Motor neuron (in vitro differentiated cells): Measurements from ENCODE around the gene AUTS2. TPM values are rescaled to one million over a fixed set of nuclear protein-coding genes. Genes with fewer than 3 reads are reported as not detected.

Experiments
- ATAC-seq, 8 experiments: fragments of 200-7000 bp; cut with Tn5 transposase; replicated peaks in 6 of 8; 2 replicates each; pipeline ENCODE4 v1.8.0; 2021; ENCODE audit warnings: mild to moderate bottlenecking in 8 of 8, moderate library complexity in 8 of 8
- H3K27ac ChIP-seq, 2 donors: fragments of 250-450 bp; sonication (Bioruptor Pico); 2 replicates each; pipeline ENCODE4 v1.9.0; 2021; ENCODE audit warnings: antibody characterized with exemption in 2 of 2, mild to moderate bottlenecking in 2 of 2, moderate library complexity in 1 of 2
- H3K4me1 ChIP-seq, 2 donors: fragments of 250-450 bp; sonication (Bioruptor Pico); replicated peaks in 1 of 2; 2 replicates each; pipeline ENCODE4 v1.6.1; 2021; ENCODE audit warnings: antibody characterized with exemption in 2 of 2, mild to moderate bottlenecking in 2 of 2, moderate library complexity in 1 of 2
- H3K4me3 ChIP-seq, 5 donors: fragments of 250-450 bp; sonication (Bioruptor Pico); 2 replicates each; pipeline ENCODE4 v1.9.0; 2021; ENCODE audit warnings: antibody characterized with exemption in 5 of 5, mild to moderate bottlenecking in 5 of 5, moderate library complexity in 4 of 5
- WGBS, 10 experiments: fragments of 450-650 bp; shearing (Covaris generic); methylation state at CpG; one replicate each; pipeline ENCODE4 v1.0.0; 2022; 5-methylcytosine and 5-hydroxymethylcytosine counted together
- in situ Hi-C, 9 experiments: fragments of 400-800 bp; cut with MboI; loops; one replicate each; pipeline ENCODE4 v1.15.0; 2021; ENCODE audit warnings: low sequenced_read_pairs in 9 of 9, low pct_unique_long_range_greater_than_20kb in 2 of 9; ENCODE audit not compliant: unreplicated experiment in 9 of 9
- total RNA-seq, 8 experiments: library from RNA; unstranded; fragments of 300-600 nt; gene quantifications; 2 replicates each; pipeline versions ENCODE4 v1.2.3 to v1.2.4, GENCODE V29; 2022

The AUTS2 gene
- total RNA-seq, 8 experiments from 2014 or later, result 0.49 to 68.6 (median 32.2) TPM

GRCh38 chr7:69739190-69739589 is 140.9 kb downstream of the AUTS2 start:
- H3K4me3 ChIP-seq, result no peak overlapping the region
- 43 to 100% (median 92%) methylated on average over 1 of the region's 1 CpG; no CpG with 5 or more reads in 6 of the 10 experiments for WGBS, 10 experiments
- no peak for ATAC-seq
- in situ Hi-C loops, result no loop called here
- peak overlapping the region in 1 of 2 donors; percentile 50 for H3K27ac ChIP-seq
- peaks cover 37 to 63% of the 10 kb centered on the region in 2 donors for H3K4me1 ChIP-seq

GRCh38 chr7:69739931-69740431 is 141.7 kb downstream of the AUTS2 start:
- WGBS, 10 experiments, result 0 to 86% (median 63%) methylated on average over 2 to 4 of the region's 4 CpGs; no CpG with 5 or more reads in 2 of the 10 experiments
- Histone ChIP-seq H3K4me1 (peaks cover 37 to 57% of the 10 kb centered on the region in 2 donors), H3K27ac (no peak overlapping the region), H3K4me3 (no peak overlapping the region)
- peak in 2 of 8 experiments; percentile 18 to 35 for ATAC-seq
- in situ Hi-C loops, result no loop called here

- no peak overlapping the region for H3K27ac ChIP-seq
- no peak for ATAC-seq
- H3K4me3 ChIP-seq, result no peak overlapping the region
- H3K4me1 ChIP-seq, result peaks cover 25 to 35% of the 10 kb centered on the region in 2 donors
- WGBS, 10 experiments, result 62 to 100% (median 100%) methylated on average over 1 of the region's 1 CpG; no CpG with 5 or more reads in 1 of the 10 experiments
- in situ Hi-C loops, result no loop called here
Measured at GRCh38 chr7:69742237-69742636, 144.0 kb downstream of the AUTS2 start.

- ATAC-seq, result no peak
- no peak overlapping the region for H3K27ac ChIP-seq
- no peak overlapping the region for H3K4me3 ChIP-seq
- peaks cover 15 to 23% of the 10 kb centered on the region in 2 donors for H3K4me1 ChIP-seq
- in situ Hi-C loops, result no loop called here
- 43 to 100% (median 96%) methylated on average over 2 of the region's 2 CpGs; no CpG with 5 or more reads in 1 of the 10 experiments for WGBS, 10 experiments
Measured at GRCh38 chr7:69743436-69743835, 145.2 kb downstream of the AUTS2 start.

DNA sequence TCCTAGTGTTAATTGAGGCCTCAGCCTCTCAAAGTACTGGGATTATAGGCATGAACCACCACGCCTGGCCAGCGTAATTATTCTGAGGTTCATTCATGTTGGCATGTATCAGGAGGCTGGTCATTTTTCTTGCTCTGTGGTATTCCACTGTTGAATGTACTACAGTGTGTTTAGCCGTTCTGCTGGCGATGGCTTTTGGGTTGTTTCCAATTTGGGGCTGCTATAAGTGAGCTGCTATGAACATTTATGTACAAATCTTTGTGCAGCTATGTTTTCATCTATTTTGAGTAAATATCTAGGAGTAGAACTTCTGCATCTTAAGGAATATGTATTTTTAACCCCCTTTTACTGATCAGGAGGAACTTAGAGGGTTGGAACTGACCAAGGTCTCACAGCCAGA is 145.8 kb downstream of the AUTS2 start:
- 10 to 100% (median 95%) methylated on average over 1 to 4 of the region's 4 CpGs; no CpG with 5 or more reads in 2 of the 10 experiments for WGBS, 10 experiments
- Histone ChIP-seq H3K27ac (no peak overlapping the region), H3K4me3 (no peak overlapping the region), H3K4me1 (peaks cover 13 to 18% of the 10 kb centered on the region in 2 donors)
- in situ Hi-C loops, result no loop called here
- ATAC-seq, result no peak

GRCh38 chr7:69746383-69746782 is 148.1 kb downstream of the AUTS2 start:
- in situ Hi-C loops, result no loop called here
- no peak for ATAC-seq
- Histone ChIP-seq H3K27ac (no peak overlapping the region), H3K4me1 (peaks cover 16 to 17% of the 10 kb centered on the region in 2 donors), H3K4me3 (no peak overlapping the region)
- 30 to 84% (median 60%) methylated on average over 1 to 3 of the region's 3 CpGs; no CpG with 5 or more reads in 5 of the 10 experiments for WGBS, 10 experiments

GRCh38 chr7:69747144-69747543 is 148.9 kb downstream of the AUTS2 start:
- Histone ChIP-seq H3K27ac (no peak overlapping the region), H3K4me3 (no peak overlapping the region), H3K4me1 (peaks cover 20 to 25% of the 10 kb centered on the region in 2 donors)
- no peak for ATAC-seq
- in situ Hi-C loops, result no loop called here
- 50 to 100% (median 75%) methylated on average over 1 to 2 of the region's 2 CpGs; no CpG with 5 or more reads in 6 of the 10 experiments for WGBS, 10 experiments

DNA sequence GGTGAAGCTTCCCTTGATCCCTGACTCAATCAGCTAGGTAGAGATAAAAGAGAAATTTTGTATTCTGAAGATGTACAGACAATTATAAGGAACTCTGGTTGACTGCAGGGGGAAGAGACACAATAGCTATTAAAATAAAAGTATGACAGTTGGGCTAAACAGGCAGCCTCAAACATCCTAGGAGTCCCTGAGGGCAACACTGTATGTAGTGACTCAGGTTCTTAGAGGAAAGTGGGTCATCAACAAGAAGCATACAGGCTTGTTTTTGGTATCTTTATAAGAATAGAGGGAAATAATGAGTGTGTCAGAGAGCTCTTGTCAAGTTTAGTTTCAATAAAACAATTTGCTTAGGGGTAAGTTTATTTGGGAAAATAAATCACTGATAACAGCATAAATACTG is 150.3 kb downstream of the AUTS2 start:
- no peak overlapping the region for H3K27ac ChIP-seq
- peak in 1 of 8 experiments; percentile 27 for ATAC-seq

GRCh38 chr7:69749372-69749979 is 151.2 kb downstream of the AUTS2 start:
- in situ Hi-C loops, result no loop called here
- Histone ChIP-seq H3K4me3 (no peak overlapping the region), H3K27ac (no peak overlapping the region), H3K4me1 (peaks cover 24 to 34% of the 10 kb centered on the region in 2 donors)
- 48 to 95% (median 73%) methylated on average over 3 to 7 of the region's 7 CpGs; no CpG with 5 or more reads in 1 of the 10 experiments for WGBS, 10 experiments
- ATAC-seq, result peak in 5 of 8 experiments; percentile 9 to 76 (median 47)

More for the DNA sequence above, 150.3 kb downstream of the AUTS2 start:
- Histone ChIP-seq H3K4me3 (no peak overlapping the region), H3K4me1 (peaks cover 24 to 34% of the 10 kb centered on the region in 2 donors)
- in situ Hi-C loops, result no loop called here

DNA sequence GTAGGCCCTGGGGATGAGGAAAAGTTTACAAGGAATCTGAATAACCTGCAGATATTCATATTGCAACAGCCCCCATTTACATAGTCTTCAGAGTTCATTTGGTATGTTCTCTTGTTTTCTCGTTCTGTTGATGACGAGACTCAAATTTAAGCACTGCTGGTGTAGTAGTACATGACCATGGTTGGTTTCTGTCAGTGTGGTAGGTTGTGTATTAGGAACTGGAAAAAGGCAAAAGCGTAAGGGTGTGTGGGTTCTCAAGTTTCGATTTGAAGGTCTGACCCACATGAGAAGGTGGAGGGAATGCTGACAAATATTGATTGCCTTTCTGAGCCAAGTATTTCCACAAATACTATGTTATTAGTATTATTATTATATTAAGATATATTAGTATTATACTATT is 151.7 kb downstream of the AUTS2 start:
- ATAC-seq, result no peak
- in situ Hi-C loops, result no loop called here
- Histone ChIP-seq H3K27ac (no peak overlapping the region), H3K4me3 (no peak overlapping the region), H3K4me1 (peaks cover 27 to 37% of the 10 kb centered on the region in 2 donors)
- WGBS, 10 experiments, result 56 to 100% (median 96%) methylated on average over 1 to 4 of the region's 4 CpGs

DNA sequence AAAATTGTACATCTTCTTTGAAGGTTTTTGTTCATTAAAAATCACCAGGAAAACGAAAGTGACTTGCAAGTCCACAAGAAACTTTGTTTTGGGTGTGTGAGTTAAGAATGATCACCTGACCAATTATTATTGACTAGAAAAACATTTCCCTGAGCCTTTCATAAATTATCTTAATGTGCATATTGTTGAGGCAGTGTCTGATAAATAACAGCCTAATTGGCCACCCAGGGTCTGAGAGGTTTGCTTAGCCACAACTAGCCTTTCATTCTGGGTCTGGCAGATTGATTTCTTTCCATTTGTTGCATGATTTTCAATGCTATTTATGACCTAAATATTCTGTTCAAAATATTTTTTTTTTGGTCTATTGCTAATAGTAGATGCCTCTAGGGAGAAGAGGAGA is 152.8 kb downstream of the AUTS2 start:
- WGBS, 10 experiments, result 0 to 80% (median 63%) methylated on average over 1 of the region's 1 CpG; no CpG with 5 or more reads in 3 of the 10 experiments
- in situ Hi-C loops, result no loop called here
- H3K4me1 ChIP-seq, result peaks cover 30 to 45% of the 10 kb centered on the region in 2 donors
- no peak overlapping the region for H3K4me3 ChIP-seq
- H3K27ac ChIP-seq, result no peak overlapping the region
- ATAC-seq, result no peak

GRCh38 chr7:69753981-69754380 is 155.7 kb downstream of the AUTS2 start:
- no peak overlapping the region for H3K27ac ChIP-seq
- H3K4me1 ChIP-seq, result peaks cover 52 to 74% of the 10 kb centered on the region in 2 donors
- no peak for ATAC-seq
- H3K4me3 ChIP-seq, result no peak overlapping the region
- in situ Hi-C loops, result no loop called here
- 0 to 67% (median 50%) methylated on average over 1 to 2 of the region's 2 CpGs; no CpG with 5 or more reads in 7 of the 10 experiments for WGBS, 10 experiments

GRCh38 chr7:69754476-69754875 is 156.2 kb downstream of the AUTS2 start:
- WGBS, 10 experiments, result 64 to 100% (median 82%) methylated on average over 1 to 3 of the region's 3 CpGs; no CpG with 5 or more reads in 2 of the 10 experiments
- Histone ChIP-seq H3K27ac (no peak overlapping the region), H3K4me3 (no peak overlapping the region), H3K4me1 (peaks cover 47 to 71% of the 10 kb centered on the region in 2 donors)
- no peak for ATAC-seq
- in situ Hi-C loops, result no loop called here
